NCI-H2107 treated with DMSO at 0.1 percent for 48 hours (cell line): ENCODE results near the gene GGTA1.
A peak's percentile ranks its signal among the peaks of the same experiment; 100 is the strongest.

Experiments
- DNase-seq: peaks from one replicate; lab custom pipeline; 2025; ENCODE audit not compliant: unreplicated experiment; lab: John Stamatoyannopoulos, UW

GGTA1 gene

DNA sequence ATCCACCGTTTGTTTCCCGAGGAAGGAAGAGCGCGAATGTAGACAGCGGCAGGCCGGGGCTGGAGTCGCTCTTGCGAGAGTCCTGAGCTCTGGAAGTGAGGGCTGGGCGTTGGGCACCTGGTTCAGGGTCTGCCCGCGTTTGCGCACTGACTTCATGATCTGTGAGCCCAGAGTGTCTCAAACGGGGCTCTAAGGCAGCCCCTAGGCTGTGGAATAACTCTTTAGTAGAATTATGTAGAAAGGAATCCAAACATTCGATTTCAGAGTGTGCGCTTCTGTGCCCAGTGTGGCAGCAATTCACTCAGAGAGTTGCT lies 478 bp upstream of the GGTA1 start:
- DNase-seq: no peak

DNA sequence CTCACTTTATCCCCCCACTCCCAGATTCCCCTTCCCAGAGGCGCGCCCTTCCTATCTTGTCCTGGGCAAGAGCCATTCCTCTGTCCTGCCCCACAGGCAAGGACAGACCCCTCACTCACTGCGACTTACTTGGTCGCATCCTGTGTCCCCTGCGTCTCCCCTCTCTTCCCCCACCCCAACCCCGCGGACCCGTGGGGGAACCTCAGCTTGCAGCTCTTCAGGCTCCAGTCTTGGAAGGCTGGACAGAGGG lies 542 bp downstream of the GGTA1 start:
- DNase-seq: no peak

DNA sequence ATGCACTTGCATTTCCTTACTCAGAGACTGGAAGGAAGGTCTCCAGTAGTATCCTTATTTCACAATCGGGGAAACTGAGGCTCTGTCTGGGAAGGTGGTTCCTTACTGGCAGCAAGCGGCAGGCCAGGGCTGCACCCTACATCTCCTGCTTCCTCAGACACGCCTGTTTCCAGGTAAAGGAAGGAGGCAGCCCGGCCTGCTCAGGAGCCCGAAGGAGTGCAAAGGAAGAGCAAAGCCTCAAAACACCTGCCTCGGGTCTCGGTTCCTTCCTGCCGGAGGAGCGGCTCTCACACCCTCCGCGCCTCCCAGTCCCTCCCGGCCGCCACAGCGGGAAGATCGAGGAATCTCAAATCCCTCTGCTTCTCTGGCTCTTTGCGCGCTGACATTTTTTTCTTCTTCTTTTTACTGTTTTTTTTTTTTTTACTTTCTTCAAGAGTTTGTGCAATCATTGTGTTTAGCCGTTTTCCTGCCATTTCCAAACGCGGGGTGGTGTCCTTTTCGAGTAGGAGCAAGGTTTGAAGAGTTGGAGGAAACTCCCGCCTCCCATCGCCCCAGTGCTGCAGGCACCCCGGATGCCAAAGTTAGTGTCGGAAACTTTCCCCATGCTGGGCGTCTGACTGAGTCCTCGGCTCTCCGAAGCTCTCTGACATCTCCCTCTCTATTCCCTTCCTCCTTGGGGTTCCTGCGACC lies 1.0 kb downstream of the GGTA1 start:
- no peak for DNase-seq

DNA sequence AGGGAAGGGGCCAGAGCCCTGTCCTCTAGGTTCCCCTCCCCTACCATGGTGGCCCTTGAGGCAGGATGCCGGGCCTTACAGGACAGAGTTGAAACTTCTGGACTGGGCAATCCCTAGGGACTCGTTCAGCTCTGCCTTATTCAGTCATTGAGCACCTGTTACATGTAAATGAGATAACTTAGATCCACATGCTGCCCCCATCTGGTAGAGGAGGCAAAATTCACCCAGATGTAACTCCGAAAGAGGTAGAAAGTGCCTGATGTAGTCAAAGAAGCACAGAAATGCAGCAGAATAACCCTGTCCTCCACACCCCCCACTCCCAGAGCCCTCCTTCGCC lies 1.5 kb downstream of the GGTA1 start:
- peak; percentile 87 for DNase-seq

DNA sequence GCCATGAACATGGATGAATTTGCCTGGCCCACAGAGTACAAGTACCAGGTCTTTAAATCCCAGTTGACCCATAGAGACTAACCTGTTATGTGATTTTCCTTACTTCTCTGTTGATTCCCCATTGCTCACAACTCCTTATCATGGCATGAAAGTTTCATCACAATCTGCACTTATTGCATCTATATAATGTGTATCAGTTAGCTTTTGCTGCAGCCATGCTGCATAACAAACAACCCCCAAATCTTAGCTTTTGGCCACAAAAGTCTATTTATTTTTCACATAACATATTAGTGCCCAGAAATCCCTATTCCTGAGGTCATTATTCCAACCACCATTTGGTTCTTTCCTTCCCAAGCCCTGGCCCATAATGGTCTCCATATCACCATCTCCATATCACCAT lies 3.7 kb downstream of the GGTA1 start:
- no peak for DNase-seq

DNA sequence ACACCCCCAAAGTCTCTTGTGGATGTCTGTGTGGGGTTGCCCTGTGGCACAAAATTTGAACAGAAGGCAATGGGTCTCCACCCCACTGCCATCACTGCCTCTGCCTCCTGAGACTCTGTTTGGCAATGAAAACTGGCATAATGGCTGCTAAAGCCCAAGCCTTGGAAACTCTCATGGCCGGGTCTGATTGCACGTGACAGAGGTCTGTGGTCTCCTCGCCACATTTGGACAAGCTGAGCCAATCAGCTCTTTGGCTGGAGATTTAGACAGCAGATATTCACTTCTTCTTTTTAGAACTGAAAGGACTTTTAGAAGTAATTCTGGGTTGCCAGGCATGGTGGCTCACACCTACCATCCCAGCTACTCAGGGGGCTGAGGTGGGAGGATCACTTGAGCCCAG lies 5.5 kb downstream of the GGTA1 start:
- no peak for DNase-seq

DNA sequence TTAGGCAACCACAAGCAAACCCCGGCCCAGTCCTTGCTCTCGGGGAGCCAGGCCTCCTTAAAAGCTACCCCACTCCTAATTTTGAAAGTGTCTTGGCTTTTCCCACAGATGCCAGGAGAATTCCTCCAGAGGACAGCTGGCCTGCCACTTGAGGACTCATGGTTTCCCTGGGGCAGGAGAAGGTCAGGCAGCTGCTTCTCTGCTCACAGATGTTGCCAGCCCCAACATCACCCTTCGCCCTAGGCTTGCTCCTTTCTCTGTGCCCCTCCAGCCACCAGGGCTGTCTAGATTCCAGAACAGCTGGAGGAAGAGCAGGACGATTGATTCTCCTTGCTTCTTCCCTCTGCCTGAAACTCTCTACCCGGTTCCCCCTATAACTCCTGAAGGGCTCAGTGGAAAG lies 8.5 kb downstream of the GGTA1 start:
- no peak for DNase-seq

DNA sequence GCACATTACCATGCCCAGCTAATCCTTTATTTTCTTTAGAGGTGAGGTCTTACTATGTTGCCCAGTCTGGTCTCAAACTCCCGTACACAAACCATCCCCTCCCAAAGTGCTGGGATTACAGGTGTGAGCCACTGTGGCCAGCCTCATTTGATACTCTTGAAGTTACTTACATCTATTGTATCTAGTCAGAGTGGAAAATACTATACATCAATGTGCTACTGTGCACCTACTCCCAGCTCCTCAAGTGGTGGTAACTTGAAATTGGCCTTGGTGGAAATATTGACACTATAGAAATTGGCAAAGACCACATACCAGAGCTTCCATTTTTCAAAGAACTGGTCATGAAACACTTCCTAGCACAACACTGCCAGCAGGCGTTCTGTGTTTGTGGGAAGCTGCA lies 10.3 kb downstream of the GGTA1 start:
- DNase-seq: no peak

DNA sequence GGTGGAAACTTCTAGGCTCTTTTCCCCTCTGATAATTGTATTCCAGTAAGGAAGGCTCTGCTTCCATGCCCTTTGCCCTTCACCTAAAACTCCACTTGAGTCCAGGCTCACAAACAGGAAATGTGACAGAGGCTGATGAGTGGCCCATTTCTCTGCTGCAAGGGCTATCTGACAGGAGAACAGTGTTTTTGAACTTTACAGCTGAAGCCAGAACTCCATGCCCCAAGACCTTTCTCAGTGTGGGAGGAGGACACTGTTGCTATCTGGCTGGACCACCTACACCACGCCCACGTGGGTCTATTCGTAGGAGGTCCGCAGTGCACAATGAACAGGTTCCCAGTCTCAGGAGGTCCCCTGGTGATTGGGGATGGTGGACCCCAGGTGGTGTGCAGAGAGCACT lies 13.6 kb downstream of the GGTA1 start:
- DNase-seq: no peak

DNA sequence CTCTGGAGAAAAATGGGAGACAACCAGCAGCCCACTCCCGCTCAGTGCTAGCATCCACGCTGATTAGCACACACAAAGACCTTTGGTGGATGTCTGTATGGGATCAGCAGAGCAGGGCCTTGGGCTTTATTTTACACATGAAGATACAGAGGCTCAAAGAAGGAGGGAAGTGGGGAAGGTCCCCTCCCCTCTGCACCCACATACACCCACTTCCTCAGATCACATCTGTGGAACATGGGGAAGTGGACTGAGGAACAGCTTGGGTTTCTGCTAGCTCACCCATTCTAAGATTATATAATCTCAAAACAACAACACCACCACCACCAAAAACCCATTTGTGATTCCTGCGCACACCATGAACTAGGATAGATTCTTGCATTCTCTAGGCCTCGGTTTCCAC lies 14.0 kb downstream of the GGTA1 start:
- DNase-seq: no peak

DNA sequence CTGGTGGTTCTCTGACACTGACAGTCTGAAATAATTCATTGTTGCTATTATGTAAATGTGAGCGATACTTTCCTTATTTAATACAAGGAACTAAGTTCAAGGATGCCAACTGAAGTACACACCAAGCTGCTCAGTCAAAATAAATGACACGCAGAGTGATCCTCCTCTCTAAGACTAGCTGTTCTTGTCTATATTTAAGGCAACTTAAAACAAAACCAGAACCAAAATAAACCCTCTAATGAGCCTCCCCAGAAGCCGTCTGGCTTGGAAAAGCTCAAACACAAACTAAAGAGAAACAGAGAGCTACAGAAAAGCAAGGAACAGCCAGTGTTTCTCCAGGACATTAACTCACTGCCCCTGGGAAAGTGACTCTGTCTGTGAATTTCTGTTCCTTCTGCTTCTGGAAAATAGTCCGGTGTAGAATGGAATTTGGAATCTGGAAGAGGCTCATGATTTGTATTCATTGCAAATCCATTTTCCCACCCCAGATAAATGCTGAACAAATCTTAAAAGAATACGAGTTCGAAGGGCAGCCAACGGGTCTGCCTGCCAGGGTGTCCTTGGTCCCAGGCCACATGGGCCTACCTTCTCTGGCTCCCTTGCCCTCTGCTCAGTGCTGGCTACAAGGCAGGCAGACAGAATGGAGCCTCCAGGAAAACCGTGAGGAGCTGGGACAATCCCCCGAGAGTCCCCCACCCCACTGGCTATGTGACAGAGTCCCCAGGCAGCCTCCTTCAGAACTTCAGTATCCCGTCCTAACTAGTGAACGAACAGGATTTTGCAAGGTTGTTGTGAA lies 14.8 kb downstream of the GGTA1 start:
- DNase-seq: no peak

DNA sequence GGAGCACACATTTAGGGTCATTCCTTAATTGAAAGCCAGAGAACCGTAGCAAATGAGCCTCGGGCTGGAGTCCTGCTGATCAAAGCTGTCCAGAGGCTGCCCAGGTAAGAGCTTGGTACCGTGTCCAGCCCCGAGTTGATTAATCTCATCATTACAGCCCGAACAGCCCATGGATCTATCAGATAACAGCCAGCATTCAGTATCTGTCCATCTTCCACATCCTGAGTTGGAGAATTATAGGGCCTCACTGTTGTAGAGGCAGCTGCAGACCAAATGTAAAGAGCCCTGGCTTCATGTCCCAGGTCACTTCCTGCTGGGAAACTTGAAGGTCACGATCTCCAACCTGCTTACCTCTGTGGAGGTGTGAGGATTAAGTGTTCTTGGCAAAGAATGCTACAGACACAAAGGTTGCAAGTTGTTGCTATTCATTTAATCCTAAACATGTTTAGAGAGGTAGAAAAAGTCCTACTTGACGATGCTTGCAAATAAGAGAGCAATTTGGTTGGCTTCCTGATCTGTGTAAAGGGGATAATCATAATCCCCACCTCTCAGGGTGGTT lies 16.1 kb downstream of the GGTA1 start:
- DNase-seq: no peak

DNA sequence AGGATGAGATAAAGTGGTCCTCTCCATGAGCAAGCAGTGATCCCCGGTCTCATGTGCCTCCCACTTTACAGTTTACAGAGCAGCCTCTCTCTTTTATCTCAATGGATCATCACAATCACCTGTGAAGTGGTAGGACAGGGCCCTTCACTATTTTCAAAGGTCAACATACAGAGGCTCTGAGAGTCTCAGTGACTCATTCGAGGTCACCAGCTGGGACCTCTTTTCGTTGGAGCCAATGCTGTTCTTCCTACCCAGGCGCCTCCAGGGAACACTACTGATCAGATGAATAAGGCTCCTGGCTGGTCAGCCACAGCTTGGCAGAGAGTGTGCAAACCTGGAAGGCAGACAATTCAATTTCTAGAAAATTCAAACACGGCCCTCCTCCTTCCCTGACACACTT lies 16.6 kb downstream of the GGTA1 start:
- no peak for DNase-seq

DNA sequence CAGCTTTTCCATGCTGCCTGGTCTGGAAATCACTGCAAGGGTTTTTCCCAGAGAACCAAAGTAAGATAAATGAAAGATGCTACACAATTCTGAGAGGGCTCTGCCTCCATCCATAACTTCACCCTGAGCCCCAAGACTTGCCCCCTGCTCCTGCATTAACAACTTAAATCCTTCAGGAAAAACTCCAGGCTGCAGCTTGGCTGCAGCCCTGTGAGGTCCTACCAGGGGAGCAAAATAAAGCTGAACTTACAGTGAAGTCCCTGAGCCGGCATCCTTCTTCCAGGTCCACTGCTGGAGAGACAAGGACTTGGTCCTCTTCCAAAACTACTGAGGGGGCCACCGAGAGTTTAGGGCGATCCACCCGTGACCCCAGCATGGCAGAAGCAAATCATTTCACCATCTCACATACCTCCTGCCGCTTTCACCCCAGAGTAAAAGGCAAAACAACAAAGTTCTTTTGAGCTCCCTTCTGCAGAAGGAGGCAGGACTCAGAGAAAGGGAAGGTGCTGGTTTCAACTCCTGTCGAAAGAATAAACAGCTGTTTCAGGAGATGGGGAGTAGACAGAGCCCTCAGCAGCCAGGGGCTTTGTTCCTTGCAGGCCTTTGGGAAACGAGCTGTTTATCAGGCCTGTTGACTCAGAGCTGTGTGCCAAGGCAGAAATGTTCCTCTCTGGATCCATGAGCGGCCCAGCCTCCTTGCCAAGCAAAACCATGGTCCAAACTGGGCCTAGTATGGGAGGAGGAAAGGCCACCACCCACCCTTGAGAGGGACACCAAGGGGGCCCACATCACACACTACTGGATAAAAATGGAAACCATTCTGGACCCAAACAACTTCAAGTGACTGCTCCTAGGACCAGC lies 20.6 kb downstream of the GGTA1 start:
- no peak for DNase-seq

DNA sequence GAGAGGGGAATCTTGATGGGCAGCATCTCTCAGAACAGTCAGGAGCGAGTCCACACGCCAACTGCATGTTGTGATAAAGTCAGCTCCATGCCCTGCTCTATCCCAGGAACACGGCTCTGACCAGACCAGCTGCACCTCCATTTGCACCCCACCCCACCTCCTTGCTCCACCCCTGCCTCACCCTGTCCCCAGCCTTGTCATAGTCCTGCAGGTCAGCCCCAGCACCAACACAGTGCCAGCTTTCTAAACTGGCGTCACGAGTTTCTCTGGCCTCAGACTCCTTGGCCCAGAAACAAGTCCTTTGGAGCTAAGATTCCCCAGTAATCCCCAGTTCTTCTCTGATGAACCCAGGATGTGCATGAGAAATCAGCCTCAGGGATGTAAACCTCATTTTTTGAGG lies 23.5 kb downstream of the GGTA1 start:
- DNase-seq: no peak

DNA sequence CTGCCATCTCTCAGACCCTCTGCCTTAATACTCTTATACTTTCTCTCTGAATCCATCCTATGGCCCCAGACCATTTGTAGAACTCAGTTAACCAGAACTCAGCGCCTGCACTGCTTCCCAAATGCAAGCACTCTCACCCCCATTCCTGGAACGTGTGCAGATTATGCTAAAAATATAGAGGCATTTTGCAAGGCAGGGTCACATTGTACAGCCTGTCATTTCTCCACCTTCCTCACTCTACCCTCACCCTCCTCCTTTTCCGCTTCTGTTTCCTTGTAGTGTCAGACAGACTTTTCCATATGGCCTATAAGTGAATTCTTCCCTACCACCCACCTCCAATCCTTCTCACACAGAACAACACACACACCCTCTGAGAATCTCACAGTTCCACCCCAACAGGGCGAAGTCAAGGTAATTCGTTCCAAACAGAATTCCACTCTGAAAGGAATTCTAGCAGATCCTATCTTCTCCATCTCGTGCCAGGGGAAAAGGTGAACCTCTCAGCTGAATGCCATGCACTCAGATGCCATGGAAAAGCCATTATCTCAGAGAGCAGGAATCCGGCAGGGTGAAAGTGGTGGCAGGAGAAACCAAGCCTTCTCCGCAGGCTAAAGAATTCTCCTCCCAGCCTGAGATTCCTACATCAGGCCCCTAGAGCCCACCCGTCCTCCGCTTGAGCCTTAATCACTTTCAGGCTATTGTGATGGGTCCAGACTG lies 25.3 kb downstream of the GGTA1 start:
- no peak for DNase-seq

DNA sequence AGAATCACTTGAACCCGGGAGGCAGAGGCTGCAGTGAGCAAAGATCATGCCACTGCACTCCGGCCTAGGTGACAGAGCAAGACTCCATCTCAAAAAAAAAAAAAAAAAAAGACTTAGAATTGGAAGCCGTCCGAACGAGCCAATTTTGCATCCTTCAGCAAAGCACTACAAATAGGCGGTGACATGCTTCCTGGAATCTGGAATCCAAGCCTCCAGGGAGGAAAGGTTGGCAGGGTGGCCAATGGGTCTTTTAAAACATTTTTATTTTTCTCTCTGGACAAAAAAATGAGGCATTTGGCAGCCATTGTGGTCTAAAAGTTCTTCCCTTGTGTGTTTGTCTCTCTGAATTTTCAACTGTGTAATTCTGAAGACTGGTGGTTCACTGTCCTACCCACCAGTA lies 26.4 kb downstream of the GGTA1 start:
- DNase-seq: no peak

DNA sequence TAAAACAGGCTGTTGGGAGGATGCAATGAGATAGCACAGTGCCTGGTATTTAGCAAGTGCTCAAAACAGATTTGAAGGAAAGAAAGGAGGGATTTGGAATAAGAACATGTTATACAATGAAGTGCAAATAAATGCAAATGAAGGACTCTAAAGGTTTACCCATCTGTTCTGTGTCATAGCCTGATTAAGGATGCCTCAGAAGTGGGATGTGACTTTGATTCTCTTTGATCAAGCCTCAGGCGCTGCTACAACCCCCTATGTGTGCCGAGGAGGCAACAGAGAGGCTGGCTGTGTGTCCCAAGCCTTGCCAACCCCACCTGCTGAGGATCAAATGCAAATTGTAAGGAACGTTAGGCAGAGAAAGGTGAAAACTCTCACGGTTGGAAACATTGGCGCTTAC lies 27.2 kb downstream of the GGTA1 start:
- DNase-seq: no peak

DNA sequence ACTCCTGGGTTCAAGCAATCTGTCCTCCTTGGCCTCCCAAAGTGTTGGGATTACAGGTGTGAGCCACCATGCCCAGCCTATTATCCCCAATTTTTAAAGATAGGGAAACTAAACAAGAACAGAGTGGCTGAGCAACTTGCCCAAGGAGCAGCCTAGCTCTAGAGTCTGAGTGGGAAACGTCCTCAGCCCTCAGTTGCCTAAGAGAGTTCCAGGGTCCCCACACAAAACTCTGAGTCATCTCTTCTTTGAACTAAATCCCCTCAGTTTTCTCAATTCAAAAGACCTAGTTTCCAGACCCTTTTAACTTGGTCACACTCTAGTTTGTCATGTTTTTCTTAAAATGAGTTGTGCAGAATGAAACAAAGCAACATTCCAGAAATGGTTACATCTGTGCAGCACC lies 33.5 kb downstream of the GGTA1 start:
- DNase-seq: no peak

DNA sequence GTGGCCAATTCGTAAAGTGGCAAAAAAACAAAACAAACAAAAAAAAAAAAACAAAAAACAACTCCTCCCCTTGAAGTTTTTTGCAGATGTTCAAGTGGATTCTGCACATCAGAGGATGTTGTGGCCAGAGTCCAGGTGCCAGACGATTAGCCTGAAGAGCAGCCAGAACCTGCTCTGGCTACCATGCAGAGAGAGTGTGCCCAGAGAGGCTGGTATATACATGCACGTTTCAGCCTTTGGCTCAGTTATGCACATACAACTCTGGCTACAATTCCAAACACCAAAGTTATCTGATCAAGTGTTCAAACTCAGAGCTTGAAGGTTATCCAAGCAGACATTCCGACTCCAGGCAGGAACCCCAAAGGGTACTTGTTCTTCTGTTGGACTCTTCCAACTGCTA lies 34.7 kb downstream of the GGTA1 start:
- DNase-seq: no peak

DNA sequence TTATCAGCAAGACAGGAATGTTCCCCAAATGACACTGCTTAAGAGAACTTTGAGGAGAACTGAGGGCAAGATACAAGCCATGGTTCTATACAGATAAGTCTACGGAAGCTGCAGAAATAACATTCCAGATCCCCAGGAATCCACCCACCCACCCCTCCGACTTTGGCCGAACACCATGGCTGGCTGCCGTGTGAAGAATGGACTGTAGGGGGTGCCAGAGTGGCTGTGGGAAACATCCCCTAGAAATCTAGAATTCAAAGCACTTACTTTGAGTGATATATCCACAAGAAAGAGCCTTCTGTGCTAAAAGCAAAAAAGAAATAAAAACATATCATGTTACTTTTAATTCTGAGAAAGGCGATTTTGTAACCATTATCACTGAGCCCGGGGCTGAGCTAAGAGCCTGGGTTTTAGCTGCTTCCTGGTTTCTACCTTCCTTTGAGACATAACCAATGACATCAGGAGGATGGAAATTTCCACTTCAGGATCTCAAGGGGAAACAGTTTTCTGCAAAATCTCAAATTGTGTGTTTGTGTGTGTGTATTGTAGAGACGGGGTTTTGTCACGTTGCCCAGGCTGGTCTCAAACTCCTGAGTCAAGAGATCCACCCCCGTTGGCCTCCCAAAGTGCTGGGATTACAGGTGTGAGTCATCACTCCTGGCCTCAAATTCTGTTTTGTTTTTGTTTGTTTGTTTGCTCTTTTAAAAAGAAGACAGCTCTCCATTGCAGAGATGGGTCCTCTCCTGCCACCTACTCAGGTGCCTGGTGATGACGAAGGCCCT lies 36.4 kb downstream of the GGTA1 start:
- DNase-seq: no peak
